Astrocyte (in vitro differentiated cells and primary cell): ENCODE data around the gene AKAP9. TPM values are rescaled to one million over a fixed set of nuclear protein-coding genes. Genes with fewer than 3 reads are reported as not detected.

Source experiments
- DNase-seq: peaks from one replicate; pipeline ENCODE4 v3.0.0-alpha.2; 2010; ENCODE audit warnings: low read depth
- FAIRE-seq: peaks from 2 replicates; lab custom pipeline; 2011; peaks lifted over from hg19 to GRCh38; lab: Jason Lieb, UNC
- H2AFZ ChIP-seq: 2 replicates; pipeline ENCODE4 v1.6.0; 2012; ENCODE audit warnings: low read depth, low read length, inconsistent platforms
- H3K27ac ChIP-seq: 2 replicates; pipeline ENCODE4 v1.5.1; 2011; ENCODE audit warnings: low read depth, low read length, inconsistent platforms
- H3K27me3 ChIP-seq: 2 replicates; pipeline ENCODE4 v1.6.0; 2011; ENCODE audit warnings: low read length, inconsistent platforms; ENCODE audit not compliant: insufficient read depth
- H3K36me3 ChIP-seq: 2 replicates; pipeline ENCODE4 v1.5.1; 2011; ENCODE audit warnings: low read length, inconsistent platforms; ENCODE audit not compliant: insufficient read depth
- H3K4me1 ChIP-seq: 2 replicates; pipeline ENCODE4 v1.5.1; 2011; ENCODE audit warnings: low read length, inconsistent platforms; ENCODE audit not compliant: insufficient read depth
- H3K4me2 ChIP-seq: 2 replicates; pipeline ENCODE4 v1.6.0; 2012; ENCODE audit warnings: low read length, inconsistent platforms
- H3K4me3 ChIP-seq: 2 replicates; pipeline ENCODE4 v1.5.1; 2011; ENCODE audit warnings: low read depth, mild to moderate bottlenecking, low read length, inconsistent platforms; ENCODE audit not compliant: insufficient read depth
- H3K79me2 ChIP-seq: 2 replicates; pipeline ENCODE4 v1.6.0; 2012; ENCODE audit warnings: mild to moderate bottlenecking, low read length, inconsistent platforms; ENCODE audit not compliant: insufficient read depth
- H3K9ac ChIP-seq: 2 replicates; pipeline ENCODE4 v1.6.0; 2012; ENCODE audit warnings: mild to moderate bottlenecking, low read length, inconsistent platforms
- H3K9me3 ChIP-seq: 2 replicates; pipeline ENCODE4 v1.5.1; 2012; ENCODE audit warnings: low read depth, mild to moderate bottlenecking, low read length, inconsistent platforms; ENCODE audit not compliant: insufficient read depth
- H4K20me1 ChIP-seq: 2 replicates; pipeline ENCODE4 v1.6.0; 2012; ENCODE audit warnings: low read length, inconsistent platforms; ENCODE audit not compliant: insufficient read depth
- H3K27ac Mint-ChIP-seq: one replicate; pipeline ENCODE4 v1.8.0; 2021; ENCODE audit warnings: mild to moderate bottlenecking, mixed read lengths; ENCODE audit not compliant: unreplicated experiment
- H3K27me3 Mint-ChIP-seq: one replicate; pipeline ENCODE4 v1.8.0; 2021; ENCODE audit warnings: low read depth, mixed read lengths; ENCODE audit not compliant: unreplicated experiment
- H3K36me3 Mint-ChIP-seq: one replicate; pipeline ENCODE4 v1.8.0; 2021; ENCODE audit warnings: low read depth, mixed read lengths; ENCODE audit not compliant: unreplicated experiment
- H3K4me1 Mint-ChIP-seq: one replicate; pipeline ENCODE4 v1.8.0; 2021; ENCODE audit warnings: low read depth, mixed read lengths; ENCODE audit not compliant: unreplicated experiment
- H3K4me3 Mint-ChIP-seq: one replicate; pipeline ENCODE4 v1.8.0; 2021; ENCODE audit warnings: mild to moderate bottlenecking, moderate library complexity, mixed read lengths; ENCODE audit not compliant: unreplicated experiment
- H3K9me3 Mint-ChIP-seq: one replicate; pipeline ENCODE4 v1.8.0; 2021; ENCODE audit warnings: mild to moderate bottlenecking, mixed read lengths; ENCODE audit not compliant: unreplicated experiment
- EZH2 ChIP-seq: IDR thresholded peaks from 2 replicates; pipeline ENCODE4 v1.6.1; 2012; ENCODE audit warnings: mild to moderate bottlenecking, low read length, inconsistent platforms; ENCODE audit not compliant: insufficient read depth
- total RNA-seq: library from RNA; stranded (reverse); gene quantifications from 2 replicates; pipeline ENCODE4 v1.2.1, GENCODE V29; 2021
- TF ChIP-seq, protein P1 (sequence below): IDR thresholded peaks from 2 replicates; pipeline ENCODE4 v1.5.1; 2011; ENCODE audit warnings: low read depth, mild to moderate bottlenecking, inconsistent platforms, low read length, moderate library complexity; ENCODE audit not compliant: insufficient read depth

AKAP9 gene
- total RNA-seq, 1 donor from 2014 or later: 55.6 TPM

DNA sequence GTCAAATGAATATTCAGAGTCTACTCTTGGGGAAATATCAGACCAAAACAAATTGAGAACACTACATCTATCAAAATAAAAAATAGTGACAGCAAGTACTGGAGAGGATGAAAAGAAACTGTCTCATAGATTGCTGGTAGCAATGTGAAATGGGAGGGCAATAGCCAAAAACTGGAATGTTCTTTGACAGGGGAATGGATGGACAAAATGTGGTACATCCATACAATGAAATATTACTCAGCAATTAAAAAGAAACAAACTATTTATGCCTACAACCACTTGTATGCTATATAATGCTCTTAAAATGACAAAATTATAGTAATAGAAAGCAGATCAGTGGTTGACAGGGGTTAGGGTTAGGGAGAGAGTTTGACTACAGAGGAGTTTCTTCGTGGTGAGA, 147.6 kb downstream of the AKAP9 start:
- FAIRE-seq: no peak

DNA sequence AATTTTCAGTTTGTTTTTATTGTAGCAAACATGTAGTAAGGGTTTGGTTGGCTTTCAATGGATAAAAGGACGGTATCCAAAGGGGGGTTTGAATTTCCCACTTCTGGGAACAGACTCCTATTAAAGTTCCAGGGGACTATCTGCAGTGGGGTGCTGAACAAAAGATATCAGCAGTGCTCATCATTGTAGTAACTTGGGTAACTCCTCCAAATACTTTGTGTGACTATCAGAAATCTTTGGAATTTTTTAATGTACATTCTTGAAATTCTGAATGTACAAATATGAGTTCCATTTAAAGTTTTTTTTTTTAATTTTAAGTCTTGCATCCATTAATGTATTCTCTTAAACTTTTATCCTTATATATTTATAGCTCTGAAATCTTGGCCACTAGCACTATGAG, 151.5 kb downstream of the AKAP9 start:
- no peaks in the 10 kb centered on the region for H4K20me1 ChIP-seq
- no peak overlapping the region for H3K27ac ChIP-seq
- DNase-seq (no peak), FAIRE-seq (no peak)
- Mint-ChIP-seq H3K9me3 (no peaks in the 10 kb centered on the region), H3K36me3 (peaks cover 21% of the 10 kb centered on the region), H3K27ac (no peak overlapping the region), H3K4me1 (no peaks in the 10 kb centered on the region), H3K27me3 (no peaks in the 10 kb centered on the region), H3K4me3 (no peak overlapping the region)
- H3K4me2 ChIP-seq: no peak overlapping the region
- no peak overlapping the region for H3K9ac ChIP-seq
- H3K9me3 ChIP-seq: no peaks in the 10 kb centered on the region
- H3K79me2 ChIP-seq: no peaks in the 10 kb centered on the region
- no peak overlapping the region for H3K4me3 ChIP-seq
- no peak overlapping the region for H2AFZ ChIP-seq
- no peak for TF ChIP-seq EZH2
- TF ChIP-seq, protein P1, sequence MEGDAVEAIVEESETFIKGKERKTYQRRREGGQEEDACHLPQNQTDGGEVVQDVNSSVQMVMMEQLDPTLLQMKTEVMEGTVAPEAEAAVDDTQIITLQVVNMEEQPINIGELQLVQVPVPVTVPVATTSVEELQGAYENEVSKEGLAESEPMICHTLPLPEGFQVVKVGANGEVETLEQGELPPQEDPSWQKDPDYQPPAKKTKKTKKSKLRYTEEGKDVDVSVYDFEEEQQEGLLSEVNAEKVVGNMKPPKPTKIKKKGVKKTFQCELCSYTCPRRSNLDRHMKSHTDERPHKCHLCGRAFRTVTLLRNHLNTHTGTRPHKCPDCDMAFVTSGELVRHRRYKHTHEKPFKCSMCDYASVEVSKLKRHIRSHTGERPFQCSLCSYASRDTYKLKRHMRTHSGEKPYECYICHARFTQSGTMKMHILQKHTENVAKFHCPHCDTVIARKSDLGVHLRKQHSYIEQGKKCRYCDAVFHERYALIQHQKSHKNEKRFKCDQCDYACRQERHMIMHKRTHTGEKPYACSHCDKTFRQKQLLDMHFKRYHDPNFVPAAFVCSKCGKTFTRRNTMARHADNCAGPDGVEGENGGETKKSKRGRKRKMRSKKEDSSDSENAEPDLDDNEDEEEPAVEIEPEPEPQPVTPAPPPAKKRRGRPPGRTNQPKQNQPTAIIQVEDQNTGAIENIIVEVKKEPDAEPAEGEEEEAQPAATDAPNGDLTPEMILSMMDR: no peak
- H3K27me3 ChIP-seq: no peaks in the 10 kb centered on the region
- H3K36me3 ChIP-seq: peaks cover 32% of the 10 kb centered on the region
- H3K4me1 ChIP-seq: no peaks in the 10 kb centered on the region

More for the DNA sequence above, 147.6 kb downstream of the AKAP9 start:
- no peaks in the 10 kb centered on the region for H3K4me1 Mint-ChIP-seq
- no peak overlapping the region for H3K27ac Mint-ChIP-seq
- TF ChIP-seq, protein P1: no peak
- no peak for TF ChIP-seq EZH2
- Histone ChIP-seq H3K27ac (no peak overlapping the region), H3K4me2 (no peak overlapping the region), H3K27me3 (no peaks in the 10 kb centered on the region), H2AFZ (no peak overlapping the region), H3K36me3 (peaks cover 35% of the 10 kb centered on the region), H4K20me1 (no peaks in the 10 kb centered on the region), H3K9me3 (no peaks in the 10 kb centered on the region), H3K4me1 (no peaks in the 10 kb centered on the region), H3K79me2 (no peaks in the 10 kb centered on the region), H3K9ac (no peak overlapping the region), H3K4me3 (no peak overlapping the region)
- H3K9me3 Mint-ChIP-seq: no peaks in the 10 kb centered on the region
- no peaks in the 10 kb centered on the region for H3K27me3 Mint-ChIP-seq
- H3K36me3 Mint-ChIP-seq: peaks cover 40% of the 10 kb centered on the region
- DNase-seq: no peak
- no peak overlapping the region for H3K4me3 Mint-ChIP-seq

DNA sequence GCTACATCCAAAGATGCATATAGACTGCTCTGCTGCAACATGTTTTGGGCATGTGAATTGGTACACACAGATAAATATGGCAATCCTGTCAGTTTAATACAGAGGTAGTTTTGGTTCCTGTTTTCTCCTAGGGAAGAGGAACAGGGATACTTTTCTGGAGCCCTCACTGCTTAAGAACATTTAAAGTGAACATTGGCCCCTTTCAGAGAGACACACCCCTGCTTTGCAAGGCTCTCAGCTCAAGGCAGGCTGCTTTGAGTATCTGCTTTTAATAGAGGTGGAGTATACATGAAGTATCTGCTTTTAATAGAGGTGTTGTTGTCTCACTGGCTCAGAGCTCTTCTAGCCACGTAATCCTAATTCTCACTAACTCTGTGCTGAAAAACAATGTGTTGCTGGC, 154.7 kb downstream of the AKAP9 start:
- Histone ChIP-seq H2AFZ (no peak overlapping the region), H3K79me2 (no peaks in the 10 kb centered on the region), H3K36me3 (peaks cover 42% of the 10 kb centered on the region), H3K9ac (no peak overlapping the region), H3K4me1 (no peaks in the 10 kb centered on the region), H3K4me3 (no peak overlapping the region), H3K27me3 (no peaks in the 10 kb centered on the region), H3K9me3 (no peaks in the 10 kb centered on the region), H3K27ac (no peak overlapping the region), H3K4me2 (no peak overlapping the region), H4K20me1 (no peaks in the 10 kb centered on the region)
- no peak for DNase-seq
- H3K27me3 Mint-ChIP-seq: no peaks in the 10 kb centered on the region
- H3K4me3 Mint-ChIP-seq: no peak overlapping the region
- H3K4me1 Mint-ChIP-seq: no peaks in the 10 kb centered on the region
- no peak overlapping the region for H3K27ac Mint-ChIP-seq
- TF ChIP-seq, protein P1: no peak
- no peak for TF ChIP-seq EZH2
- no peaks in the 10 kb centered on the region for H3K9me3 Mint-ChIP-seq
- H3K36me3 Mint-ChIP-seq: peaks cover 15% of the 10 kb centered on the region
- FAIRE-seq: no peak
